Neural progenitor cell (in vitro differentiated cells): ENCODE results near the gene NANP. TPM values are rescaled to one million over a fixed set of nuclear protein-coding genes. Genes with fewer than 3 reads are reported as not detected.

ENCODE experiments used
- DNase-seq: peaks from one replicate; pipeline ENCODE4 v3.0.0-alpha.2; 2016; ENCODE audit warnings: low spot score
- H2AFZ ChIP-seq: fragments of 200-600 bp; sonication (generic); replicated peaks from 2 replicates; pipeline ENCODE4 v1.6.1; 2016; ENCODE audit warnings: antibody characterized with exemption
- H3F3A ChIP-seq: fragments of 200-600 bp; sonication (generic); 2 replicates; pipeline ENCODE4 v1.6.1; 2016; ENCODE audit warnings: antibody characterized with exemption, low read depth
- H3K27ac ChIP-seq: fragments of 200-600 bp; sonication (generic); 2 replicates; pipeline ENCODE4 v1.5.1; 2016; ENCODE audit warnings: mild to moderate bottlenecking
- H3K27me3 ChIP-seq: fragments of 200-600 bp; sonication (generic); 2 replicates; pipeline ENCODE4 v1.6.1; 2016; ENCODE audit warnings: mild to moderate bottlenecking, moderate library complexity
- H3K36me3 ChIP-seq: fragments of 200-600 bp; sonication (generic); 2 replicates; pipeline ENCODE4 v1.5.1; 2016
- H3K4me1 ChIP-seq: fragments of 200-600 bp; sonication (generic); 2 replicates; pipeline ENCODE4 v1.6.1; 2016; ENCODE audit warnings: mixed run types
- H3K4me2 ChIP-seq: fragments of 200-600 bp; sonication (generic); 2 replicates; pipeline ENCODE4 v1.6.1; 2016
- H3K4me3 ChIP-seq: fragments of 200-600 bp; sonication (generic); 2 replicates; pipeline ENCODE4 v1.5.1; 2016
- H3K79me2 ChIP-seq: fragments of 200-600 bp; sonication (generic); 2 replicates; pipeline ENCODE4 v1.6.1; 2016; ENCODE audit warnings: low read depth
- H3K9ac ChIP-seq: fragments of 200-600 bp; sonication (generic); 2 replicates; pipeline ENCODE4 v1.6.1; 2016
- H3K9me3 ChIP-seq: fragments of 200-600 bp; sonication (generic); 2 replicates; pipeline ENCODE4 v1.5.1; 2016; ENCODE audit warnings: low read depth
- H4K20me1 ChIP-seq: fragments of 200-600 bp; sonication (generic); 2 replicates; pipeline ENCODE4 v1.6.1; 2016; ENCODE audit warnings: low read depth
- H3K27ac Mint-ChIP-seq: 3 replicates; pipeline ENCODE4 v1.8.0; 2021; ENCODE audit warnings: mixed read lengths
- H3K27me3 Mint-ChIP-seq: 2 replicates; pipeline ENCODE4 v1.8.0; 2022; ENCODE audit warnings: low read depth, mild to moderate bottlenecking, inconsistent platforms, moderate library complexity, mixed read lengths; ENCODE audit not compliant: insufficient read depth
- H3K36me3 Mint-ChIP-seq: 3 replicates; pipeline ENCODE4 v1.8.0; 2021; ENCODE audit warnings: mixed read lengths
- H3K4me1 Mint-ChIP-seq: 3 replicates; pipeline ENCODE4 v1.8.0; 2021; ENCODE audit warnings: mixed read lengths
- H3K4me3 Mint-ChIP-seq: 3 replicates; pipeline ENCODE4 v1.8.0; 2021; ENCODE audit warnings: mild to moderate bottlenecking, moderate library complexity, mixed read lengths
- H3K9me3 Mint-ChIP-seq: 3 replicates; pipeline ENCODE4 v1.8.0; 2020; ENCODE audit warnings: mixed read lengths
- EZH2 ChIP-seq: fragments of 200-600 bp; sonication (generic); IDR thresholded peaks from 2 replicates; pipeline ENCODE4 v1.6.1; 2017; ENCODE audit warnings: antibody characterized with exemption, mild to moderate bottlenecking, moderate library complexity
- EZH2phosphoT487 ChIP-seq: fragments of 200-600 bp; sonication (generic); IDR thresholded peaks from 2 replicates; pipeline ENCODE4 v1.6.1; 2017; ENCODE audit warnings: antibody characterized with exemption
- total RNA-seq: library from RNA; depleted of rRNA; stranded (reverse); fragments of >200 nt; gene quantifications from 2 replicates; pipeline ENCODE4 v1.2.3, GENCODE V29; 2015; ENCODE audit warnings: low replicate concordance
- TF ChIP-seq, protein P1 (sequence below): fragments of 200-600 bp; sonication (generic); IDR thresholded peaks from 2 replicates; pipeline ENCODE4 v1.5.1; 2017; ENCODE audit warnings: antibody characterized with exemption, mild to moderate bottlenecking

Gene NANP
- total RNA-seq, 1 donor from 2014 or later = 3.5 TPM

DNA sequence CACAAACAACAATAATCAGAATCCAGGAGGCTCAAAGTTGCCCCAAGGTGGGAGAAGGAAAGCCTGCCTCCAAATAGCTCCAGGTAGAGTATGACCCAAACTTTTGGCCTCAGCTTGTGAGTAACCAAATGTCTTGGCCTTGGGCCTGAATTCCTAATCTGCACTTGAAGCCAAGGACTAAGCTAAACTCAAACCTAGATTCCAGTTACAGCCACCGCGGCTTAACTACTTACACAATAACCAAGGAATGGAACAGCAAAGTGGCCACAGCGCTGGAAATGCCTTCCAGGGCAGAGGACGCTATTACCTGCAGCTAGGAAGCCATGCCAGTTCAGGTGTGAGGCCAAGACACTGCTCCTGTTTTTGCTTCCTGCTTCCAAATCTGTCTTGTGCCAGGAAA, 43.1 kb downstream of the NANP start:
- DNase-seq = no peak
- H3K36me3 Mint-ChIP-seq = peaks cover 33% of the 10 kb centered on the region
- H3K4me3 ChIP-seq = no peak overlapping the region
- H3K27ac Mint-ChIP-seq = no peak overlapping the region
- H3K9ac ChIP-seq = no peak overlapping the region
- no peaks in the 10 kb centered on the region for H3K27me3 ChIP-seq
- no peak overlapping the region for H3K4me2 ChIP-seq
- peaks cover 5% of the 10 kb centered on the region for H3K4me1 ChIP-seq
- peaks cover 59% of the 10 kb centered on the region for H4K20me1 ChIP-seq
- peaks cover 15% of the 10 kb centered on the region for H3F3A ChIP-seq
- H3K36me3 ChIP-seq = peaks cover 3% of the 10 kb centered on the region
- peaks cover 3% of the 10 kb centered on the region for H3K27me3 Mint-ChIP-seq
- H3K79me2 ChIP-seq = peaks cover 90% of the 10 kb centered on the region
- no peak overlapping the region for H3K4me3 Mint-ChIP-seq
- H3K9me3 ChIP-seq = no peaks in the 10 kb centered on the region
- H3K9me3 Mint-ChIP-seq = peaks cover 2% of the 10 kb centered on the region
- H3K27ac ChIP-seq = no peak overlapping the region
- peaks cover 31% of the 10 kb centered on the region for H3K4me1 Mint-ChIP-seq
- H2AFZ ChIP-seq = no peak overlapping the region
- no peak for TF ChIP-seq EZH2
- TF ChIP-seq EZH2phosphoT487 = no peak
- TF ChIP-seq, protein P1, sequence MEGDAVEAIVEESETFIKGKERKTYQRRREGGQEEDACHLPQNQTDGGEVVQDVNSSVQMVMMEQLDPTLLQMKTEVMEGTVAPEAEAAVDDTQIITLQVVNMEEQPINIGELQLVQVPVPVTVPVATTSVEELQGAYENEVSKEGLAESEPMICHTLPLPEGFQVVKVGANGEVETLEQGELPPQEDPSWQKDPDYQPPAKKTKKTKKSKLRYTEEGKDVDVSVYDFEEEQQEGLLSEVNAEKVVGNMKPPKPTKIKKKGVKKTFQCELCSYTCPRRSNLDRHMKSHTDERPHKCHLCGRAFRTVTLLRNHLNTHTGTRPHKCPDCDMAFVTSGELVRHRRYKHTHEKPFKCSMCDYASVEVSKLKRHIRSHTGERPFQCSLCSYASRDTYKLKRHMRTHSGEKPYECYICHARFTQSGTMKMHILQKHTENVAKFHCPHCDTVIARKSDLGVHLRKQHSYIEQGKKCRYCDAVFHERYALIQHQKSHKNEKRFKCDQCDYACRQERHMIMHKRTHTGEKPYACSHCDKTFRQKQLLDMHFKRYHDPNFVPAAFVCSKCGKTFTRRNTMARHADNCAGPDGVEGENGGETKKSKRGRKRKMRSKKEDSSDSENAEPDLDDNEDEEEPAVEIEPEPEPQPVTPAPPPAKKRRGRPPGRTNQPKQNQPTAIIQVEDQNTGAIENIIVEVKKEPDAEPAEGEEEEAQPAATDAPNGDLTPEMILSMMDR = no peak

DNA sequence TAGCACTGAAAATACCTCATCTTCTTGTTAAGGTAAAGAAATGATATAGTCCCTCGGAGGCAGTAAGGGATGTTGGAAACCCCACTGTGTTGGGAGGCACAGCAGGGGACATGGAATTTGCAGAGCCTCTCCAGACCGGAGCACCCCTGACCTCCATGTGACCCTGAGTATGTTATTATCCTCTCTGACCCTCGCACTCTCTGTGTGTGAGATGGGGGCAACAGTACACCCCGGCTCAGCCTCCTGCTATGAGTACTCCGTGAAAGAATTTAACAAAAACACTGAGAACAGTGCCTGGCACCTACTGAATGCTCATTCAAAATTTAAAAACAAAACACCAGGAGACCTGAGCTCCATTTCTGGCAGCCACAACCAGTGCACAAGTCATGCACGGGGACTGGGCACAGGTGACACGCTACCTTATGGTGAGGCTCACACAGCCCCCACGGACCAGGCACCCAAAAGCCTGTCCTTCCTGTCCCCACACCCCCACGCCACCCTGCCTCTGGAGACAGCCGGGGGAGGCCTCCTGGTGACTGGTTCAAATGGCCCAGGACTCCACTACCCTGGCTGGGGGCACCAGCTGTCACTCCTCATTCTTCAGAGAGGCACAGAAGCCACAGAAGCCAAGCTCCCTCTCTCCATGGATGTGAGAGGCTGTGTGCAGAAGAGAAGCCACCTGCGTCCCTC, 44.6 kb downstream of the NANP start:
- peak; percentile 17 for DNase-seq
- Histone ChIP-seq H3F3A (peaks cover 3% of the 10 kb centered on the region), H3K79me2 (peaks cover 96% of the 10 kb centered on the region), H3K27ac (no peak overlapping the region), H4K20me1 (peaks cover 62% of the 10 kb centered on the region), H3K27me3 (no peaks in the 10 kb centered on the region), H3K4me2 (peak overlapping the region; percentile 13), H3K4me1 (peaks cover 5% of the 10 kb centered on the region), H2AFZ (no peak overlapping the region), H3K9ac (no peak overlapping the region), H3K9me3 (no peaks in the 10 kb centered on the region), H3K36me3 (peaks cover 3% of the 10 kb centered on the region), H3K4me3 (no peak overlapping the region)
- Mint-ChIP-seq H3K36me3 (peaks cover 40% of the 10 kb centered on the region), H3K4me3 (no peak overlapping the region), H3K27me3 (peaks cover 3% of the 10 kb centered on the region), H3K4me1 (peaks cover 29% of the 10 kb centered on the region), H3K9me3 (peaks cover 2% of the 10 kb centered on the region), H3K27ac (no peak overlapping the region)
- TF ChIP-seq, protein P1 = no peak
- TF ChIP-seq EZH2 (no peak), EZH2phosphoT487 (no peak)

DNA sequence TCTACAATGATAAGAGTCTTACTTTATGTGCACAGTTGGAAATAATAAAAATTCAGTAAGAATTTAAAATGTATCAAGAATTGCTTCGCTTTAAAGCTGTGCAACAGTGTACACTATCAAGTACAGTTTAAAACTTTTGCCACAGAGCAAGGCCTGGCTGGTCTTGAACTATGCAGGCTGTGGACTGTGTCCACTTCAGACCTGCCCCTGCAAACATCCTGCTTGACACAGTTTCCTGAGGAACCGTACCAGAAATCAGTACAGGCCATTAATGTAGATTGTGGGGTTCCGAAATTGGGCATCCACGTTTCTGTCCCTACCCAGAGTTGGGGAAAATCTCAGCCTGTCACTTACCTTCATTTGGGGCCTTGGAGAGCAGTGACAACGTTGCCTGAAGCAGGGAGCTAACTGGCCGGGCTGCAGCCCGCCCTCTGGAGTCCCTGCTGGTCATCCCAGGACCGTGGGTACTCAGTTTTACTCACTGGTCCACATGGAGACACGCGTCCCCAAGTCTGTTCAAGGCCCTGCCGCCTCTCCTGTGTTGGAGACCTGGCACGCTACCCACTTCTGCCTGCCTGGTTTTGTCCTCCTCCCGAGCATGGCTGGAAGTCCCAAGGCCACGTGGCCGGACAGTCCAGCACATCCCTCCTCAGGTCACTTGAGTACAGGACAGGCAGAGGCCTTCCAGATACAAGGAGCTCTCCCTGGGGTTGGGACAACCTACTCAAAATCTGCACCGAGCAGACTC, 46.9 kb downstream of the NANP start:
- H3K79me2 ChIP-seq = peaks cover 93% of the 10 kb centered on the region
- peaks cover 3% of the 10 kb centered on the region for H3K27me3 Mint-ChIP-seq
- H3K4me1 Mint-ChIP-seq = peaks cover 28% of the 10 kb centered on the region
- no peak for DNase-seq
- peaks cover 36% of the 10 kb centered on the region for H3K36me3 Mint-ChIP-seq
- H3K36me3 ChIP-seq = no peaks in the 10 kb centered on the region
- no peak for TF ChIP-seq EZH2
- TF ChIP-seq, protein P1 = no peak
- no peak for TF ChIP-seq EZH2phosphoT487
- no peak overlapping the region for H3K4me2 ChIP-seq
- H4K20me1 ChIP-seq = peaks cover 52% of the 10 kb centered on the region
- H3K27me3 ChIP-seq = no peaks in the 10 kb centered on the region
- no peaks in the 10 kb centered on the region for H3K9me3 Mint-ChIP-seq
- peaks cover 5% of the 10 kb centered on the region for H3K4me1 ChIP-seq
- no peak overlapping the region for H3K4me3 ChIP-seq
- no peaks in the 10 kb centered on the region for H3F3A ChIP-seq
- H3K4me3 Mint-ChIP-seq = no peak overlapping the region
- no peaks in the 10 kb centered on the region for H3K9me3 ChIP-seq
- no peak overlapping the region for H2AFZ ChIP-seq
- H3K9ac ChIP-seq = no peak overlapping the region
- H3K27ac Mint-ChIP-seq = no peak overlapping the region
- H3K27ac ChIP-seq = no peak overlapping the region
